Adrenal gland (tissue), 12 donors: ENCODE results near the gene SLC6A1. TPM values are rescaled to one million over a fixed set of nuclear protein-coding genes. Genes with fewer than 3 reads are reported as not detected.

Experiments used
- DNase-seq, 7 donors: peaks; one replicate each; pipeline ENCODE4 v3.0.0-alpha.2; 2019 to 2020
- H3K27ac ChIP-seq, 5 donors: fragments of 200-600 bp; sonication (generic) in 4 of 5; 1 replicate in 3 of 5; 2 replicates in 2 of 5; pipeline versions ENCODE4 v1.5.1 to v1.8.0; 2016 to 2020; ENCODE audit warnings: mild to moderate bottlenecking in 1 of 5
- H3K27me3 ChIP-seq: fragments of 200-600 bp; 2 replicates; pipeline ENCODE4 v1.8.0; 2021
- H3K36me3 ChIP-seq, 2 donors: fragments of 200-600 bp; replicated peaks in 1 of 2; 1 replicate in 1 of 2; 2 replicates in 1 of 2; pipeline versions ENCODE4 v1.5.1 to v1.8.0; 2018 to 2022
- H3K4me1 ChIP-seq, 2 donors: fragments of 200-600 bp; replicated peaks in 1 of 2; 1 replicate in 1 of 2; 2 replicates in 1 of 2; pipeline versions ENCODE4 v1.5.1 to v1.8.0; 2018 to 2021
- H3K4me3 ChIP-seq, 4 donors: fragments of 200-600 bp; sonication (generic) in 3 of 4; one replicate each; pipeline ENCODE4 v1.5.1; 2016 to 2018
- H3K9me3 ChIP-seq, 3 donors: fragments of 200-600 bp; sonication (generic) in 1 of 3; replicated peaks in 1 of 3; 1 replicate in 2 of 3; 2 replicates in 1 of 3; pipeline versions ENCODE4 v1.5.1 to v1.8.0; 2016 to 2021
- POLR2A ChIP-seq, 2 donors: fragments of 450-650 bp; IDR thresholded peaks; one replicate each; pipeline ENCODE4 v1.6.1; 2017; ENCODE audit warnings: antibody characterized with exemption in 2 of 2, mild to moderate bottlenecking in 2 of 2, moderate library complexity in 1 of 2
- WGBS, 4 donors: extraction: QIAGEN DNeasy Blood & Tissue Kit in 2 of 4; methylation state at CpG; one replicate each; pipeline versions ENCODE4 v1.1.5 to v1.1.7; 2013 to 2017; 5-methylcytosine and 5-hydroxymethylcytosine counted together
- intact Hi-C, 2 donors: fragments of 100-400 bp; cut with DNase I; formaldehyde crosslinking; loops; one replicate each; pipeline versions ENCODE4 v1.14.1 to v1.15.0; 2022 to 2023
- polyA plus RNA-seq, 3 donors: library from polyadenylated mRNA; stranded (reverse); fragments of 200-250 nt in 2 of 3; fragments of 350-450 nt in 1 of 3; fragmentation: Illumina TruSeq in 1 of 3; extraction: RNeasy Lipid Tissue Mini Kit (QIAGEN cat#74804) in 1 of 3; gene quantifications; one replicate each; pipeline ENCODE4 v1.2.3, GENCODE V29; 2013 to 2014
- total RNA-seq, 9 donors: library from RNA; depleted of rRNA in 4 of 9; stranded (reverse); fragments of >200 nt in 4 of 9; fragments of 120-200 nt in 1 of 9; fragmentation: NEBNext Ultra II Directional in 1 of 9; extraction: Animal tissue kit (Norgen Biotek cat#: 25700) in 1 of 9; gene quantifications; one replicate each; pipeline versions ENCODE4 v1.1.0 to v1.2.4, GENCODE V29; 2013 to 2023
- TF ChIP-seq, protein P1 (sequence below), 6 experiments: fragments of 450-650 bp in 4 of 6; fragments of 200-600 bp in 2 of 6; sonication (generic) in 1 of 6; IDR thresholded peaks; 1 replicate in 5 of 6; 2 replicates in 1 of 6; pipeline versions ENCODE4 v1.5.1 to v1.8.0; 2016 to 2021; ENCODE audit warnings: antibody characterized with exemption in 6 of 6, mild to moderate bottlenecking in 2 of 6, moderate library complexity in 1 of 6
- donor health status: healthy with polysubstance abuse.
- donor health status: Bipolar disorder and iron deficiency.
- donor health status: DM: yes; HTN: yes; CAD: no.
- donor health status: DM: no; HTN: no; CAD: no.
- donor health status: DM: no; HTN: no; CAD: no.
- donor health status: DM: yes; HTN: yes; CAD: no.

SLC6A1 gene
- total and polyA plus RNA-seq, 12 donors, result 0.06 to 1.8 (median 0.47) TPM

- no peak overlapping the region for H3K27ac ChIP-seq
Observed at GRCh38 chr3:10956531-10956930, 36.0 kb upstream of the SLC6A1 start.

GRCh38 chr3:10956986-10957385 lies 35.6 kb upstream of the SLC6A1 start:
- no peaks in the 10 kb centered on the region for H3K27me3 ChIP-seq
- 54 to 59% (median 56%) methylated on average over 4 to 6 of the region's 6 CpGs for WGBS, 4 donors
- no peak overlapping the region for H3K4me3 ChIP-seq
- no peak for TF ChIP-seq POLR2A (IDR thresholded peaks at IDR 0.05)
- TF ChIP-seq, protein P1, sequence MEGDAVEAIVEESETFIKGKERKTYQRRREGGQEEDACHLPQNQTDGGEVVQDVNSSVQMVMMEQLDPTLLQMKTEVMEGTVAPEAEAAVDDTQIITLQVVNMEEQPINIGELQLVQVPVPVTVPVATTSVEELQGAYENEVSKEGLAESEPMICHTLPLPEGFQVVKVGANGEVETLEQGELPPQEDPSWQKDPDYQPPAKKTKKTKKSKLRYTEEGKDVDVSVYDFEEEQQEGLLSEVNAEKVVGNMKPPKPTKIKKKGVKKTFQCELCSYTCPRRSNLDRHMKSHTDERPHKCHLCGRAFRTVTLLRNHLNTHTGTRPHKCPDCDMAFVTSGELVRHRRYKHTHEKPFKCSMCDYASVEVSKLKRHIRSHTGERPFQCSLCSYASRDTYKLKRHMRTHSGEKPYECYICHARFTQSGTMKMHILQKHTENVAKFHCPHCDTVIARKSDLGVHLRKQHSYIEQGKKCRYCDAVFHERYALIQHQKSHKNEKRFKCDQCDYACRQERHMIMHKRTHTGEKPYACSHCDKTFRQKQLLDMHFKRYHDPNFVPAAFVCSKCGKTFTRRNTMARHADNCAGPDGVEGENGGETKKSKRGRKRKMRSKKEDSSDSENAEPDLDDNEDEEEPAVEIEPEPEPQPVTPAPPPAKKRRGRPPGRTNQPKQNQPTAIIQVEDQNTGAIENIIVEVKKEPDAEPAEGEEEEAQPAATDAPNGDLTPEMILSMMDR (IDR thresholded peaks at IDR 0.05), result no peak
- no peaks in the 10 kb centered on the region for H3K9me3 ChIP-seq
- intact Hi-C loops, result no loop called here
- DNase-seq, result no peak
- H3K27ac ChIP-seq, result no peak overlapping the region
- H3K36me3 ChIP-seq, result no peaks in the 10 kb centered on the region
- no peaks in the 10 kb centered on the region for H3K4me1 ChIP-seq

More at GRCh38 chr3:10956531-10956930, 36.0 kb upstream of the SLC6A1 start:
- Histone ChIP-seq H3K27me3 (no peaks in the 10 kb centered on the region), H3K9me3 (no peaks in the 10 kb centered on the region), H3K4me3 (no peak overlapping the region), H3K4me1 (no peaks in the 10 kb centered on the region), H3K36me3 (no peaks in the 10 kb centered on the region)
- intact Hi-C loops, result no loop called here
- no peak for DNase-seq
- TF ChIP-seq, protein P1 (IDR thresholded peaks at IDR 0.05), result no peak
- TF ChIP-seq POLR2A (IDR thresholded peaks at IDR 0.05), result no peak
- WGBS, 4 donors, result 68 to 74% (median 71%) methylated on average over 4 of the region's 4 CpGs

- Histone ChIP-seq H3K9me3 (no peaks in the 10 kb centered on the region), H3K4me3 (no peak overlapping the region), H3K4me1 (no peaks in the 10 kb centered on the region), H3K27me3 (no peaks in the 10 kb centered on the region), H3K36me3 (no peaks in the 10 kb centered on the region), H3K27ac (no peak overlapping the region)
- WGBS, 4 donors, result 65 to 83% (median 73%) methylated on average over 2 to 17 of the region's 17 CpGs
- intact Hi-C loops, result no loop called here
- no peak for TF ChIP-seq POLR2A (IDR thresholded peaks at IDR 0.05)
- TF ChIP-seq, protein P1 (IDR thresholded peaks at IDR 0.05), result no peak
- DNase-seq, result peak in 4 of 7 donors; percentile 17 to 27 (median 25)
Observed at GRCh38 chr3:10957976-10958749, 34.4 kb upstream of the SLC6A1 start.

DNA sequence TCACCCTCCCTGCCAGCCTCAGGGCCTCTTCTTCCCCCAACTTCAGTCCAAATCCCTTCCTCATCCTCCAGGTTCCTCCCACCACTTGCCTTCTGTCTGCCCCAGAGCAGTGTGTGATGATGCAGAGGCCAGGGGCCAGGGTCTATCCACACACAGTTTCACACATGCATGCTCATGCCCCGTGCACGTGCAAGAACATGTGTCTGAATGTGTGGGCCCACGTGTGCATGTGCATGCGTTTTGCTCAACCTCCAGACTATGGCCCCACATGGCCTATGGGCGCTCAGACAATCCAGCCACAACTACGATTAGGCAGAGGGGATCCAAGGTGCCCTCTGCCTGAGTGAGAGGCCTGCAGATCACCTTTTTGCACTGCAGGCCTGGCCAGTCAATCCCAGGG lies 32.3 kb upstream of the SLC6A1 start:
- H3K9me3 ChIP-seq, result no peaks in the 10 kb centered on the region
- H3K4me3 ChIP-seq, result no peak overlapping the region
- no peaks in the 10 kb centered on the region for H3K36me3 ChIP-seq
- 82 to 94% (median 87%) methylated on average over 6 of the region's 6 CpGs for WGBS, 4 donors
- no peak overlapping the region for H3K27ac ChIP-seq
- H3K4me1 ChIP-seq, result no peaks in the 10 kb centered on the region
- no peak for DNase-seq
- intact Hi-C loops, result no loop called here
- no peaks in the 10 kb centered on the region for H3K27me3 ChIP-seq
- TF ChIP-seq POLR2A (IDR thresholded peaks at IDR 0.05), result no peak
- TF ChIP-seq, protein P1 (IDR thresholded peaks at IDR 0.05), result no peak
